RWPE2 (cell line): Measurements from ENCODE around the gene TM9SF4.

Experiments used
- ATAC-seq: fragments of 200-7000 bp; cut with Tn5 transposase; 3 replicates; pipeline ENCODE4 v1.9.1; 2021; ENCODE audit warnings: low read depth
- DNase-seq: peaks from one replicate; pipeline ENCODE4 v3.0.0-alpha.2; 2020; ENCODE audit warnings: low spot score
- H3K27ac ChIP-seq: fragments of 450-650 bp; 2 replicates; pipeline ENCODE4 v1.5.1; 2017; ENCODE audit warnings: mild to moderate bottlenecking; ENCODE audit not compliant: poor library complexity, severe bottlenecking
- H3K27me3 ChIP-seq: fragments of 250-450 bp; sonication (Bioruptor Pico); 2 replicates; pipeline ENCODE4 v1.5.1; 2021; ENCODE audit warnings: mild to moderate bottlenecking, moderate library complexity; ENCODE audit not compliant: insufficient read depth, poor library complexity, severe bottlenecking
- H3K36me3 ChIP-seq: fragments of 250-450 bp; sonication (Bioruptor Pico); 2 replicates; pipeline ENCODE4 v1.5.1; 2020; ENCODE audit warnings: low read depth, mild to moderate bottlenecking, moderate library complexity
- H3K4me1 ChIP-seq: fragments of 250-450 bp; sonication (Bioruptor Pico); 2 replicates; pipeline ENCODE4 v1.5.1; 2021; ENCODE audit warnings: mild to moderate bottlenecking, moderate library complexity; ENCODE audit not compliant: insufficient read depth, poor library complexity, severe bottlenecking
- H3K4me3 ChIP-seq: fragments of 250-450 bp; sonication (Bioruptor Pico); 2 replicates; pipeline ENCODE4 v1.5.1; 2021; ENCODE audit warnings: mild to moderate bottlenecking, moderate library complexity; ENCODE audit not compliant: severe bottlenecking
- H3K9me3 ChIP-seq: fragments of 250-450 bp; sonication (Bioruptor Pico); 2 replicates; pipeline ENCODE4 v1.5.1; 2021; ENCODE audit warnings: mild to moderate bottlenecking, moderate library complexity; ENCODE audit not compliant: severe bottlenecking
- TF ChIP-seq, protein P1 (sequence below): fragments of 450-650 bp; IDR thresholded peaks from one replicate; pipeline ENCODE4 v1.5.1; 2017; ENCODE audit warnings: mild to moderate bottlenecking, moderate library complexity; ENCODE audit not compliant: poor library complexity, severe bottlenecking

The TM9SF4 gene

DNA sequence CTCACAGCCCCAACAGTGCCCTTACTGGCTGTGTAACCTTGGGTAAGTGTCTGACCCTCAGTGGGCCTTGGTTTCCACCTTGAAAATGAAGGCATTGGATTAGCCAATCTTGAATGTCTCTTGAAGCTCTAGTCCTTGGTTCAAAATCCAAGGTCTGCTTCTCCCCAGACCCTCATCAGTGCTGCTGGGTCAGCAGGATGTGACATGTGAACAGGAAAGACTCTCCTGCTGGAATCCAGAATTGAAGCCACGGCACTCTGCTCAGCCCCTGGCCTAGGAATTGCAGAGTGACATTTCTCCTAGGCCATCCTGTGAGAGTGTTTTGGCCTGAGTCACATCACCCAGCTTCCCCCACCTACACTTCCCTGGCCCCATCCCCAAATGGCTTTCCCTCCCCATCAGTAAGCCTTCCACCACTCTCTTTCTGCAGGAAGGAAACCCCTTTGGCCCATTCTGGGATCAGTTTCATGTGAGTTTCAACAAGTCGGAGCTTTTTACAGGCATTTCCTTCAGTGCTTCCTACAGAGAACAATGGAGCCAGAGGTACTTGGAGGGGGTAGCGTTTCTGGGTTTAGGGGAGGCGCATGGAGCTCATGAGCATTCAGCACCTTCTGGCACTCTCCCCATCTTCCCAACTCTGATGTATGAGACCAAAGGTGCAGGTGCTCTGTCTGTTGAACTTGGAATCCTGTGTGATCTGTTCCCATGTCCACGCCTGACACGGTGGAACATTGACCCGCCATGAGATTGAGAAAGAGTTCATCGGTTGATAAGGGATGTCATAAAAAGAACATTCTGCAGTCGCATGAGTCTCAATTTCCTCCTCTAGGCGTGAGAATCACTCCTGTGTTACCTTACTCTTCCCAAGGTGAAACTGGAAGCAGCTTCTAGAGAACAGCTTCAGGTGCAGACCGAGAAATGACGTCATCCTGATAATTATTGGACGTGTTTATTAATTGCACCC lies 106.9 kb downstream of the TM9SF4 start:
- H3K4me3 ChIP-seq, result no peak overlapping the region
- H3K27ac ChIP-seq, result no peak overlapping the region
- TF ChIP-seq, protein P1, sequence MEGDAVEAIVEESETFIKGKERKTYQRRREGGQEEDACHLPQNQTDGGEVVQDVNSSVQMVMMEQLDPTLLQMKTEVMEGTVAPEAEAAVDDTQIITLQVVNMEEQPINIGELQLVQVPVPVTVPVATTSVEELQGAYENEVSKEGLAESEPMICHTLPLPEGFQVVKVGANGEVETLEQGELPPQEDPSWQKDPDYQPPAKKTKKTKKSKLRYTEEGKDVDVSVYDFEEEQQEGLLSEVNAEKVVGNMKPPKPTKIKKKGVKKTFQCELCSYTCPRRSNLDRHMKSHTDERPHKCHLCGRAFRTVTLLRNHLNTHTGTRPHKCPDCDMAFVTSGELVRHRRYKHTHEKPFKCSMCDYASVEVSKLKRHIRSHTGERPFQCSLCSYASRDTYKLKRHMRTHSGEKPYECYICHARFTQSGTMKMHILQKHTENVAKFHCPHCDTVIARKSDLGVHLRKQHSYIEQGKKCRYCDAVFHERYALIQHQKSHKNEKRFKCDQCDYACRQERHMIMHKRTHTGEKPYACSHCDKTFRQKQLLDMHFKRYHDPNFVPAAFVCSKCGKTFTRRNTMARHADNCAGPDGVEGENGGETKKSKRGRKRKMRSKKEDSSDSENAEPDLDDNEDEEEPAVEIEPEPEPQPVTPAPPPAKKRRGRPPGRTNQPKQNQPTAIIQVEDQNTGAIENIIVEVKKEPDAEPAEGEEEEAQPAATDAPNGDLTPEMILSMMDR, result no peak
- no peaks in the 10 kb centered on the region for H3K9me3 ChIP-seq
- H3K4me1 ChIP-seq, result no peaks in the 10 kb centered on the region
- H3K27me3 ChIP-seq, result no peaks in the 10 kb centered on the region
- DNase-seq (no peak), ATAC-seq (no peak)
- H3K36me3 ChIP-seq, result peaks cover 100% of the 10 kb centered on the region
